Osteoblast (primary cell): ENCODE measurements around the gene ANTXR1. TPM values are rescaled to one million over a fixed set of nuclear protein-coding genes. Genes with fewer than 3 reads are reported as not detected.

ENCODE experiments used
- DNase-seq: peaks from one replicate; pipeline ENCODE4 v3.0.0; 2011; ENCODE audit warnings: low spot score, mixed read lengths; ENCODE audit not compliant: insufficient read length; ENCODE audit errors: missing footprints
- H2AFZ ChIP-seq: 2 replicates; pipeline ENCODE4 v1.6.0; 2011; ENCODE audit warnings: mild to moderate bottlenecking, low read length
- H3K27ac ChIP-seq: 2 replicates; pipeline ENCODE4 v1.5.1; 2011; ENCODE audit warnings: mild to moderate bottlenecking, low read depth, low read length, moderate library complexity
- H3K27me3 ChIP-seq: 2 replicates; pipeline ENCODE4 v1.6.0; 2012; ENCODE audit warnings: mild to moderate bottlenecking, control low read depth, inconsistent platforms, low read length, moderate library complexity; ENCODE audit not compliant: insufficient read depth
- H3K36me3 ChIP-seq: 2 replicates; pipeline ENCODE4 v1.5.1; 2011; ENCODE audit warnings: mild to moderate bottlenecking, low read length, control low read depth, moderate library complexity; ENCODE audit not compliant: insufficient read depth
- H3K4me1 ChIP-seq: 2 replicates; pipeline ENCODE4 v1.5.1; 2011; ENCODE audit warnings: mild to moderate bottlenecking, low read length, control low read depth, moderate library complexity; ENCODE audit not compliant: insufficient read depth
- H3K4me2 ChIP-seq: 2 replicates; pipeline ENCODE4 v1.6.0; 2011; ENCODE audit warnings: mild to moderate bottlenecking, low read length; ENCODE audit not compliant: insufficient read depth
- H3K4me3 ChIP-seq: fragments of 200-600 bp; sonication (generic); 3 replicates; pipeline ENCODE4 v1.5.1; 2012; ENCODE audit warnings: mild to moderate bottlenecking, low read length, inconsistent platforms; ENCODE audit not compliant: insufficient read depth
- H3K79me2 ChIP-seq: 2 replicates; pipeline ENCODE4 v1.6.0; 2012; ENCODE audit warnings: mild to moderate bottlenecking, low read length, control low read depth, inconsistent platforms; ENCODE audit not compliant: insufficient read depth
- H3K9me3 ChIP-seq: 2 replicates; pipeline ENCODE4 v1.5.1; 2011; ENCODE audit warnings: low read depth, low read length, control low read depth
- H4K20me1 ChIP-seq: 2 replicates; pipeline ENCODE4 v1.6.0; 2012; ENCODE audit warnings: mild to moderate bottlenecking, low read length, control low read depth; ENCODE audit not compliant: insufficient read depth
- total RNA-seq: library from RNA; depleted of rRNA; stranded (reverse); fragments of >200 nt; gene quantifications from 2 replicates; pipeline ENCODE4 v1.2.3, GENCODE V29; 2012
- TF ChIP-seq, protein P1 (sequence below): IDR thresholded peaks from 2 replicates; pipeline ENCODE4 v1.5.1; 2011; ENCODE audit warnings: mild to moderate bottlenecking, low read depth, low read length, moderate library complexity; ENCODE audit errors: extremely low read depth

Gene ANTXR1
- total RNA-seq, 1 donor = 123 TPM

DNA sequence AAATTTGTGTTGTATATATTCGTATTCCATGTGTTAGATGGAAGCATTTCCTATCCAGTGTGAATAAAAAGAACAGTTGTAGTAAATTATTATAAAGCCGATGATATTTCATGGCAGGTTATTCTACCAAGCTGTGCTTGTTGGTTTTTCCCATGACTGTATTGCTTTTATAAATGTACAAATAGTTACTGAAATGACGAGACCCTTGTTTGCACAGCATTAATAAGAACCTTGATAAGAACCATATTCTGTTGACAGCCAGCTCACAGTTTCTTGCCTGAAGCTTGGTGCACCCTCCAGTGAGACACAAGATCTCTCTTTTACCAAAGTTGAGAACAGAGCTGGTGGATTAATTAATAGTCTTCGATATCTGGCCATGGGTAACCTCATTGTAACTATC, 235.3 kb downstream of the ANTXR1 start:
- no peak for DNase-seq
- TF ChIP-seq, protein P1, sequence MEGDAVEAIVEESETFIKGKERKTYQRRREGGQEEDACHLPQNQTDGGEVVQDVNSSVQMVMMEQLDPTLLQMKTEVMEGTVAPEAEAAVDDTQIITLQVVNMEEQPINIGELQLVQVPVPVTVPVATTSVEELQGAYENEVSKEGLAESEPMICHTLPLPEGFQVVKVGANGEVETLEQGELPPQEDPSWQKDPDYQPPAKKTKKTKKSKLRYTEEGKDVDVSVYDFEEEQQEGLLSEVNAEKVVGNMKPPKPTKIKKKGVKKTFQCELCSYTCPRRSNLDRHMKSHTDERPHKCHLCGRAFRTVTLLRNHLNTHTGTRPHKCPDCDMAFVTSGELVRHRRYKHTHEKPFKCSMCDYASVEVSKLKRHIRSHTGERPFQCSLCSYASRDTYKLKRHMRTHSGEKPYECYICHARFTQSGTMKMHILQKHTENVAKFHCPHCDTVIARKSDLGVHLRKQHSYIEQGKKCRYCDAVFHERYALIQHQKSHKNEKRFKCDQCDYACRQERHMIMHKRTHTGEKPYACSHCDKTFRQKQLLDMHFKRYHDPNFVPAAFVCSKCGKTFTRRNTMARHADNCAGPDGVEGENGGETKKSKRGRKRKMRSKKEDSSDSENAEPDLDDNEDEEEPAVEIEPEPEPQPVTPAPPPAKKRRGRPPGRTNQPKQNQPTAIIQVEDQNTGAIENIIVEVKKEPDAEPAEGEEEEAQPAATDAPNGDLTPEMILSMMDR = no peak
- H3K4me3 ChIP-seq = no peak overlapping the region

GRCh38 chr2:69250981-69251380, 238.0 kb downstream of the ANTXR1 start:
- Histone ChIP-seq H4K20me1 (no peaks in the 10 kb centered on the region), H3K27me3 (no peaks in the 10 kb centered on the region), H3K27ac (peak overlapping the region; percentile 95), H3K4me1 (peaks cover 36% of the 10 kb centered on the region), H3K4me2 (no peak overlapping the region), H2AFZ (no peak overlapping the region), H3K36me3 (peaks cover 14% of the 10 kb centered on the region), H3K9me3 (no peaks in the 10 kb centered on the region), H3K79me2 (no peaks in the 10 kb centered on the region), H3K4me3 (no peak overlapping the region)
- TF ChIP-seq, protein P1 = no peak
- DNase-seq = no peak

More for the DNA sequence above, 235.3 kb downstream of the ANTXR1 start:
- no peak overlapping the region for H3K27ac ChIP-seq
- no peak overlapping the region for H2AFZ ChIP-seq
- H3K27me3 ChIP-seq = no peaks in the 10 kb centered on the region
- H3K9me3 ChIP-seq = no peaks in the 10 kb centered on the region
- H4K20me1 ChIP-seq = no peaks in the 10 kb centered on the region
- H3K4me2 ChIP-seq = no peak overlapping the region
- no peaks in the 10 kb centered on the region for H3K79me2 ChIP-seq
- H3K4me1 ChIP-seq = peaks cover 26% of the 10 kb centered on the region
- H3K36me3 ChIP-seq = peaks cover 20% of the 10 kb centered on the region

- Histone ChIP-seq H3K27me3 (no peaks in the 10 kb centered on the region), H3K4me3 (no peak overlapping the region), H3K36me3 (peaks cover 6% of the 10 kb centered on the region), H3K9me3 (no peaks in the 10 kb centered on the region), H3K79me2 (no peaks in the 10 kb centered on the region), H2AFZ (no peak overlapping the region), H3K4me2 (no peak overlapping the region), H3K27ac (peak overlapping the region; percentile 95), H3K4me1 (peaks cover 36% of the 10 kb centered on the region), H4K20me1 (no peaks in the 10 kb centered on the region)
- TF ChIP-seq, protein P1 = no peak
- DNase-seq = no peak
Observed at GRCh38 chr2:69251943-69252342, 239.0 kb downstream of the ANTXR1 start.

DNA sequence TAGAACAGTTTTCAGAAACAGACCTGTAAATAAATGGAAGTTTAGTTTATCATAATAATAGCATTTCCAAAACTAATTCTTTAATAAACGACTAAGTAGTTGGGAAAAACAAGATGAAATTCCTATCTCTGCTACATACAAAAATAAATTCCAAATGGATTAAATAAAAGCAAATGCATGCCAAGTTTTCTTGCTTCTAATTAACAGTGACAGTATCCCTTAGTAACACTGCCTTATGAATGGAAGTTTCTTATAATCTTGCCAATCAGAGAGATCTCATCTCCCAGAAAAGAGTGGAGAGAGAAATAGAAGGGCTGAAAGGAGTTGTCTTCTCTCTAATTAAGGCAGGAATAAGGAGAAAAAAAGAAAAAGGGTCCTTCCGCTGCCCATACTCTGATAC, 240.1 kb downstream of the ANTXR1 start:
- TF ChIP-seq, protein P1 = no peak
- Histone ChIP-seq H3K9me3 (no peaks in the 10 kb centered on the region), H3K36me3 (no peaks in the 10 kb centered on the region), H3K27ac (peak overlapping the region; percentile 95), H3K4me2 (peak overlapping the region; percentile 43), H2AFZ (no peak overlapping the region), H3K4me3 (no peak overlapping the region), H3K79me2 (no peaks in the 10 kb centered on the region), H3K4me1 (peaks cover 36% of the 10 kb centered on the region), H3K27me3 (no peaks in the 10 kb centered on the region), H4K20me1 (no peaks in the 10 kb centered on the region)
- DNase-seq = no peak
